Tibial nerve (tissue), 4 donors: Measurements from ENCODE around the gene LPA. TPM values are rescaled to one million over a fixed set of nuclear protein-coding genes. Genes with fewer than 3 reads are reported as not detected.
"Not testable (repeated sequence)": the region's sequence is repeated elsewhere in the genome, so short reads cannot be mapped to it uniquely, and the experiment has no call there.

Source experiments
- DNase-seq, 2 donors: peaks; one replicate each; pipeline ENCODE4 v3.0.0-alpha.2; 2019; ENCODE audit warnings: low spot score in 2 of 2
- H3K27ac ChIP-seq, 4 donors: fragments of 200-600 bp; sonication (generic) in 3 of 4; one replicate each; pipeline ENCODE4 v1.5.1; 2017 to 2019; ENCODE audit warnings: mild to moderate bottlenecking in 1 of 4
- H3K27me3 ChIP-seq, 2 donors: fragments of 200-600 bp; sonication (generic) in 1 of 2; one replicate each; pipeline versions ENCODE4 v1.5.1 to v1.6.0; 2017 to 2019
- H3K36me3 ChIP-seq, 3 donors: fragments of 200-600 bp; sonication (generic); one replicate each; pipeline ENCODE4 v1.5.1; 2018 to 2019
- H3K4me1 ChIP-seq, 4 donors: fragments of 200-600 bp; sonication (generic) in 3 of 4; one replicate each; pipeline ENCODE4 v1.5.1; 2017 to 2019
- H3K4me3 ChIP-seq, 4 donors: fragments of 200-600 bp; sonication (generic) in 3 of 4; one replicate each; pipeline ENCODE4 v1.5.1; 2017 to 2019; ENCODE audit warnings: mild to moderate bottlenecking in 1 of 4, moderate library complexity in 1 of 4
- H3K9me3 ChIP-seq, 4 donors: fragments of 200-600 bp; sonication (generic) in 3 of 4; one replicate each; pipeline ENCODE4 v1.5.1; 2017 to 2019
- CTCF ChIP-seq, 5 experiments: fragments of 200-600 bp in 3 of 5; fragments of 450-650 bp in 2 of 5; sonication (generic) in 3 of 5; IDR thresholded peaks; one replicate each; pipeline ENCODE4 v1.5.1; 2016 to 2019; ENCODE audit warnings: antibody characterized with exemption in 5 of 5, mild to moderate bottlenecking in 3 of 5, moderate library complexity in 2 of 5
- EP300 ChIP-seq, 2 donors: sonication (generic); formaldehyde crosslinking; IDR thresholded peaks; one replicate each; pipeline ENCODE4 v1.6.1; 2017; ENCODE audit warnings: antibody characterized with exemption in 2 of 2, mild to moderate bottlenecking in 1 of 2
- POLR2A ChIP-seq, 2 donors: fragments of 450-650 bp; IDR thresholded peaks; one replicate each; pipeline ENCODE4 v1.6.1; 2017; ENCODE audit warnings: antibody characterized with exemption in 2 of 2, mild to moderate bottlenecking in 2 of 2, moderate library complexity in 2 of 2
- WGBS, 2 donors: methylation state at CpG; one replicate each; pipeline ENCODE4 v1.1.5; 2018; 5-methylcytosine and 5-hydroxymethylcytosine counted together
- total RNA-seq, 4 donors: library from RNA; depleted of rRNA; stranded (reverse); fragments of >200 nt; gene quantifications; one replicate each; pipeline ENCODE4 v1.1.0, GENCODE V29; 2016

Gene LPA
- total RNA-seq, 4 donors from 2014 or later = 0.22 to 0.90 (median 0.42) TPM; not detected in 1

GRCh38 chr6:160581406-160581805 is 82.7 kb downstream of the LPA start:
- DNase-seq = no peak
- H3K27me3 ChIP-seq = no peaks in the 10 kb centered on the region
- H3K27ac ChIP-seq = no peak overlapping the region
- no peak overlapping the region for H3K4me3 ChIP-seq
- H3K9me3 ChIP-seq = no peaks in the 10 kb centered on the region
- H3K4me1 ChIP-seq = no peaks in the 10 kb centered on the region
- TF ChIP-seq CTCF (IDR thresholded peaks at IDR 0.05) = no peak
- no peak for TF ChIP-seq POLR2A (IDR thresholded peaks at IDR 0.05)
- no peak for TF ChIP-seq EP300 (IDR thresholded peaks at IDR 0.05)
- H3K36me3 ChIP-seq = no peaks in the 10 kb centered on the region
- WGBS, 2 donors = 70 to 72% methylated on average over 1 of the region's 1 CpG

- H3K27ac ChIP-seq, DNase-seq, H3K9me3 ChIP-seq, H3K4me1 ChIP-seq, H3K27me3 ChIP-seq, H3K4me3 ChIP-seq, H3K36me3 ChIP-seq: not testable (repeated sequence)
- WGBS, 2 donors = 70 to 71% methylated on average over 5 of the region's 5 CpGs
Measured at GRCh38 chr6:160578515-160578914, 85.6 kb downstream of the LPA start.

GRCh38 chr6:160573943-160574342 is 90.1 kb downstream of the LPA start:
- Histone ChIP-seq H3K27me3 (no peaks in the 10 kb centered on the region), H3K9me3 (peaks cover 0 to 22% (median 0%) of the 10 kb centered on the region in 4 donors), H3K36me3 (no peaks in the 10 kb centered on the region), H3K4me1 (no peaks in the 10 kb centered on the region), H3K27ac (no peak overlapping the region), H3K4me3 (no peak overlapping the region)
- DNase-seq = no peak
- no peak for TF ChIP-seq EP300 (IDR thresholded peaks at IDR 0.05)
- WGBS, 2 donors = 71 to 80% methylated on average over 4 of the region's 4 CpGs

GRCh38 chr6:160571201-160571600 is 92.9 kb downstream of the LPA start:
- not testable (repeated sequence) for H3K4me1 ChIP-seq, DNase-seq, H3K27me3 ChIP-seq, H3K4me3 ChIP-seq, H3K27ac ChIP-seq, H3K36me3 ChIP-seq
- H3K9me3 ChIP-seq = peaks cover 0 to 22% (median 0%) of the 10 kb centered on the region in 4 donors

- Histone ChIP-seq H3K4me1 (no peaks in the 10 kb centered on the region), H3K27ac (no peak overlapping the region), H3K9me3 (no peaks in the 10 kb centered on the region), H3K27me3 (no peaks in the 10 kb centered on the region), H3K4me3 (no peak overlapping the region), H3K36me3 (no peaks in the 10 kb centered on the region)
- no peak for DNase-seq
- WGBS, 2 donors = 53 to 59% methylated on average over 6 of the region's 6 CpGs
- TF ChIP-seq CTCF (IDR thresholded peaks at IDR 0.05) (no peak), EP300 (IDR thresholded peaks at IDR 0.05) (no peak), POLR2A (IDR thresholded peaks at IDR 0.05) (no peak)
Measured at GRCh38 chr6:160544802-160545201, 119.3 kb downstream of the LPA start.

- Histone ChIP-seq H3K4me3 (no peak overlapping the region), H3K27me3 (no peaks in the 10 kb centered on the region), H3K9me3 (no peaks in the 10 kb centered on the region), H3K36me3 (no peaks in the 10 kb centered on the region), H3K4me1 (peaks cover 0 to 9% (median 1%) of the 10 kb centered on the region in 4 donors), H3K27ac (no peak overlapping the region)
- 88 to 95% methylated on average over 1 of the region's 1 CpG for WGBS, 2 donors
- no peak for TF ChIP-seq POLR2A (IDR thresholded peaks at IDR 0.05)
- TF ChIP-seq EP300 (IDR thresholded peaks at IDR 0.05) = no peak
- TF ChIP-seq CTCF (IDR thresholded peaks at IDR 0.05) = no peak
- DNase-seq = no peak
Measured at GRCh38 chr6:160535270-160535669, 128.8 kb downstream of the LPA start.

- TF ChIP-seq CTCF (IDR thresholded peaks at IDR 0.05) (peak; percentile 81 to 91 (median 89)), EP300 (IDR thresholded peaks at IDR 0.05) (no peak), POLR2A (IDR thresholded peaks at IDR 0.05) (no peak)
- Histone ChIP-seq H3K4me1 (peaks cover 0 to 9% (median 1%) of the 10 kb centered on the region in 4 donors), H3K9me3 (no peaks in the 10 kb centered on the region), H3K4me3 (peak overlapping the region in 1 of 4 donors; percentile 21), H3K27me3 (no peaks in the 10 kb centered on the region), H3K27ac (no peak overlapping the region), H3K36me3 (no peaks in the 10 kb centered on the region)
- WGBS, 2 donors = 8 to 10% methylated on average over 9 of the region's 9 CpGs
- DNase-seq = peak; percentile 52 to 78
Measured at GRCh38 chr6:160534050-160534696, 129.9 kb downstream of the LPA start.
